Measurements from ENCODE around the gene N4BP3.

N4BP3 gene

GRCh38 chr5:178160176-178160575 is 46.8 kb downstream of the N4BP3 start:
- no peak overlapping the region for H3K4me3 ChIP-seq (ENCODE audit: low read depth, low read length)
- TF ChIP-seq, protein P1, sequence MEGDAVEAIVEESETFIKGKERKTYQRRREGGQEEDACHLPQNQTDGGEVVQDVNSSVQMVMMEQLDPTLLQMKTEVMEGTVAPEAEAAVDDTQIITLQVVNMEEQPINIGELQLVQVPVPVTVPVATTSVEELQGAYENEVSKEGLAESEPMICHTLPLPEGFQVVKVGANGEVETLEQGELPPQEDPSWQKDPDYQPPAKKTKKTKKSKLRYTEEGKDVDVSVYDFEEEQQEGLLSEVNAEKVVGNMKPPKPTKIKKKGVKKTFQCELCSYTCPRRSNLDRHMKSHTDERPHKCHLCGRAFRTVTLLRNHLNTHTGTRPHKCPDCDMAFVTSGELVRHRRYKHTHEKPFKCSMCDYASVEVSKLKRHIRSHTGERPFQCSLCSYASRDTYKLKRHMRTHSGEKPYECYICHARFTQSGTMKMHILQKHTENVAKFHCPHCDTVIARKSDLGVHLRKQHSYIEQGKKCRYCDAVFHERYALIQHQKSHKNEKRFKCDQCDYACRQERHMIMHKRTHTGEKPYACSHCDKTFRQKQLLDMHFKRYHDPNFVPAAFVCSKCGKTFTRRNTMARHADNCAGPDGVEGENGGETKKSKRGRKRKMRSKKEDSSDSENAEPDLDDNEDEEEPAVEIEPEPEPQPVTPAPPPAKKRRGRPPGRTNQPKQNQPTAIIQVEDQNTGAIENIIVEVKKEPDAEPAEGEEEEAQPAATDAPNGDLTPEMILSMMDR (IDR thresholded peaks at IDR 0.05; ENCODE audit: insufficient read depth, low read depth, low read length, missing control alignments) = no peak
- no peak for DNase-seq (ENCODE audit: low read depth)

GRCh38 chr5:178162481-178162880 is 49.1 kb downstream of the N4BP3 start:
- no peak overlapping the region for H3K4me3 ChIP-seq (ENCODE audit: low read depth, low read length)
- DNase-seq (ENCODE audit: low read depth) = no peak
- TF ChIP-seq, protein P1 (IDR thresholded peaks at IDR 0.05; ENCODE audit: insufficient read depth, low read depth, low read length, missing control alignments) = no peak

DNA sequence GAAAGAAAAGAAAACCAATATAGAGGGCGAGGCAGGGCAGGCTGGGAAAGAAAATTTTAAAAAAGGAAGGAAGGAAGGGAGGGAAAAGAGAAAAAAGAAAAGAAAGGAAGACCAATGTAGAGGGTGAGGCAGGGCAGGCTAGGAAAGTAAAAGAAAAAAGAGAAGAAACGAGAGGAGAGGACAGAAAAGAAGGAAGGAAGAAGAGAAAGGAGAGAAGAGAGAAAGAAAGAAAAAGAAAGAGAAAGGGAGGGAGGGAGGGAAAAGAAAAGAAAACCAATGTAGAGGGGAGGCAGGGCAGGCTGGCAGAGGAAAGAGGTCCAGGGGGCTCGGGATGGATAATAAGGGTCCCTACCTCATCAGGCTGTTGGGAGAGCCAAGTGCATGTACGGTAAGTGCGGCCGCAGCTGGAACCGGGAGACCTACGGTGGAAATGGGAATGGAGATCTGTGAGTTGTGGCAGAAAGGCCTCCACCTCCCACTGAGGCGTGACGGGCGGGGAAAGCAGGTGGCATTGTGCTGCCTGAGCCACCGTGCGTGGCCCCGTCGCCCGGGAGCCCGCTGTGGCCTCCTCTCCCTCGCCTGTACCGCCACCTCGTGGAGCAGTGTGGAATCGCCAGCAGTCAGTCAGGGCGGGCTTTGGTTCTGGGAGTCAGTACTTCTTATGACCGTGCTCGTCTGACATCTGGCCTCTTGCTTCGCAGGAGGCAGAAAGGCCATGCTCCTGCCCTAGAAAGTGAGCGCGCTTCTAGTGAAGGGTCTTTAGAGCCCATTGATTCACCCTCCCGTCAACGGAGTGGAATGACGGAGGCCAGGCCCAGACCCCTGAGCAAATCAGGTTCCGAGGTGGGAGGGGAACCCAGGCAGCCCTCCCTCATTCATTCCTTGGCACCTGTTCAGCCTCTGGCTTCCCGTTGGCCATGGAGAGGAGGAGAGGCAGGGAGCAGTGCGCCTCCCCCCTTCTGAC is 50.7 kb downstream of the N4BP3 start:
- DNase-seq (ENCODE audit: low read depth) = peak; percentile 88
- H3K4me3 ChIP-seq (ENCODE audit: low read depth, low read length) = no peak overlapping the region
- TF ChIP-seq, protein P1 (IDR thresholded peaks at IDR 0.05; ENCODE audit: insufficient read depth, low read depth, low read length, missing control alignments) = peak; percentile 100

DNA sequence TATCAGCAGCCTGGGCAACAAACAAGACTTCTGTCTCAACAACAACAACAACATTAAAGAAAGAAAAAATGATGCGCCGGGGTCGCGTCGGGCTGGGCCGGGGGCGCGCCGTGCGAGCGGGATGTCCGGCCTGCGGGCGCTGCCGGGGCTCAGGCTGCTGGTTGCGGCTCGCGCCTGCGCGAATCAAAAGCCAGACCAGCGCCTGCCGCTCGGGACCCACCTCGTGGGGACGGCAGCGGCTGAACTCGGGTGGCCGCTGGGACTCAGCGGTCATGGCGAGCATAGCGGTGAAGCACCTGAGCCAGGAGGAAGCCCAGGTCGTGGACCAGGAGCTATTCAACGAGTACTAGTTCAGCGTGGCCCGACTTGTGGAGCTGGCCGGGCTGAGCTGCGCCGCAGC is 52.2 kb downstream of the N4BP3 start:
- TF ChIP-seq, protein P1 (IDR thresholded peaks at IDR 0.05; ENCODE audit: insufficient read depth, low read depth, low read length, missing control alignments) = no peak
- DNase-seq (ENCODE audit: low read depth) = no peak
- no peak overlapping the region for H3K4me3 ChIP-seq (ENCODE audit: low read depth, low read length)

DNA sequence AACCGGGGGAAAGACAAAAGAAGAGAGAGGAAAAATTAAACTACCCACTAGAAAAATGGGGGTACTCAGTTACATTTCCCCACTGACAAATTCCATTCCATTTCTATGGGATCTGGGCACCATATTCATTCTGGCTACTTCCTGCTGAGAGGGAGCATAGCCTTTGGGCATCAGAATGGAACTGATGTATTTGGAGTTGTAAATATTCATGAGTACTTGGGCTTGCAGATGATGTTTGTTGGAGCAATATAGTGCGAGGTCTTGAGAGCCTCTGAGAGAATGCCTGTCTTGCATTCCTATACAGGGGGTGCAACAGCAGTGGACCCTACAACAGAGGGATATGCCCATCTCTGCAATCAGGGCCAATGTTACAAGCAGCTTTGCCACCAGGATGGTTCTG is 57.1 kb downstream of the N4BP3 start:
- DNase-seq (ENCODE audit: low read depth) = no peak
- TF ChIP-seq, protein P1 (IDR thresholded peaks at IDR 0.05; ENCODE audit: insufficient read depth, low read depth, low read length, missing control alignments) = no peak
- no peak overlapping the region for H3K4me3 ChIP-seq (ENCODE audit: low read depth, low read length)

DNA sequence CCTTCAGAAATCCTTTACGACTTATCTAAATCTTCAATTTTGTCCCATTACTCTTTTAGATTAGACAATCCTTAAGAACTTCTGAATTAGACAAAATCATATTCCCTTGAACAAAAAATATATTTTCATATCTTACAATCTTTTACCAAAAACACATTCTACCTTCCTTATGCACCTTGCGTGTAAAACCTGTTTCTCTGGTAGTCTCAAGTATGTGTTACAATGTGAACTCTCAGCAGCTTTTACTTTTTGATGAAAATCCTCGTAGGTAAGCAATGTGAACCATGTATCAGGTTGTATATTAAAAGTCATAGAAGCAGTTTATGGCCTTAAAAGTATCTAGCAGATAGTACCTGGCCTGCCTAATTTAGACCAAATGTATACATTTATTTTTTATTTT is 61.1 kb downstream of the N4BP3 start:
- DNase-seq (ENCODE audit: low read depth) = no peak
- H3K4me3 ChIP-seq (ENCODE audit: low read depth, low read length) = no peak overlapping the region
- TF ChIP-seq, protein P1 (IDR thresholded peaks at IDR 0.05; ENCODE audit: insufficient read depth, low read depth, low read length, missing control alignments) = no peak

Data from GM12865 (cell line).